Mesodermal cell (in vitro differentiated cells): ENCODE measurements around the gene EIF2D.

Experiments
- H3K27ac ChIP-seq: 2 replicates; pipeline ENCODE4 v1.7.0; 2013; ENCODE audit warnings: mild to moderate bottlenecking, low read depth, low read length, moderate library complexity; ENCODE audit not compliant: severe bottlenecking
- H3K36me3 ChIP-seq: 2 replicates; pipeline ENCODE4 v1.7.1; 2013; ENCODE audit warnings: mild to moderate bottlenecking, low read length, moderate library complexity; ENCODE audit not compliant: control insufficient read depth, insufficient read depth
- H3K4me1 ChIP-seq: one replicate; pipeline ENCODE4 v1.7.1; 2013; ENCODE audit warnings: mild to moderate bottlenecking, low read length; ENCODE audit not compliant: insufficient read depth, control insufficient read depth, poor library complexity, severe bottlenecking
- H3K4me3 ChIP-seq: 2 replicates; pipeline ENCODE4 v1.7.0; 2013; ENCODE audit warnings: low read length, control low read depth, mild to moderate bottlenecking; ENCODE audit not compliant: insufficient read depth, poor library complexity, severe bottlenecking; ENCODE audit errors: extremely low read depth
- H3K9me3 ChIP-seq: 2 replicates; pipeline ENCODE4 v1.7.1; 2013; ENCODE audit warnings: mild to moderate bottlenecking, low read length, moderate library complexity; ENCODE audit not compliant: control insufficient read depth
- WGBS, 2 experiments: methylation state at CpG; one replicate each; pipeline ENCODE4 v1.1.5; 2013; ENCODE audit warnings: missing lambda C conversion rate in 2 of 2; ENCODE audit not compliant: insufficient coverage in 2 of 2; 5-methylcytosine and 5-hydroxymethylcytosine counted together

Gene EIF2D

GRCh38 chr1:206568779-206569352 is 43.4 kb downstream of the EIF2D start:
- WGBS, 2 experiments, result 100% methylated on average over 1 to 4 of the region's 8 CpGs
- H3K4me3 ChIP-seq, result no peak overlapping the region
- H3K4me1 ChIP-seq, result no peaks in the 10 kb centered on the region
- H3K27ac ChIP-seq, result no peak overlapping the region
- no peaks in the 10 kb centered on the region for H3K36me3 ChIP-seq
- H3K9me3 ChIP-seq, result no peaks in the 10 kb centered on the region

GRCh38 chr1:206568256-206568655 is 44.0 kb downstream of the EIF2D start:
- no peaks in the 10 kb centered on the region for H3K4me1 ChIP-seq
- no peak overlapping the region for H3K4me3 ChIP-seq
- no peaks in the 10 kb centered on the region for H3K9me3 ChIP-seq
- no peaks in the 10 kb centered on the region for H3K36me3 ChIP-seq
- 96 to 100% methylated on average over 5 of the region's 10 CpGs for WGBS, 2 experiments
- H3K27ac ChIP-seq, result no peak overlapping the region

GRCh38 chr1:206566999-206567398 is 45.3 kb downstream of the EIF2D start:
- 67 to 80% methylated on average over 1 of the region's 4 CpGs for WGBS, 2 experiments
- Histone ChIP-seq H3K4me3 (no peak overlapping the region), H3K36me3 (no peaks in the 10 kb centered on the region), H3K9me3 (no peaks in the 10 kb centered on the region), H3K4me1 (no peaks in the 10 kb centered on the region), H3K27ac (no peak overlapping the region)

GRCh38 chr1:206565995-206566394 is 46.3 kb downstream of the EIF2D start:
- H3K36me3 ChIP-seq, result no peaks in the 10 kb centered on the region
- no peak overlapping the region for H3K4me3 ChIP-seq
- 91% methylated on average over 4 of the region's 4 CpGs; no CpG with 5 or more reads in 1 of the 2 experiments for WGBS, 2 experiments
- no peaks in the 10 kb centered on the region for H3K4me1 ChIP-seq
- H3K27ac ChIP-seq, result no peak overlapping the region
- no peaks in the 10 kb centered on the region for H3K9me3 ChIP-seq

GRCh38 chr1:206563367-206564207 is 48.7 kb downstream of the EIF2D start:
- WGBS, 2 experiments, result 100% methylated on average over 1 of the region's 1 CpG; no CpG with 5 or more reads in 1 of the 2 experiments
- Histone ChIP-seq H3K4me3 (no peak overlapping the region), H3K36me3 (no peaks in the 10 kb centered on the region), H3K27ac (no peak overlapping the region), H3K4me1 (peaks cover 7% of the 10 kb centered on the region), H3K9me3 (no peaks in the 10 kb centered on the region)

GRCh38 chr1:206560007-206560716 is 52.1 kb downstream of the EIF2D start:
- Histone ChIP-seq H3K9me3 (no peaks in the 10 kb centered on the region), H3K4me3 (no peak overlapping the region), H3K27ac (no peak overlapping the region), H3K36me3 (no peaks in the 10 kb centered on the region), H3K4me1 (peaks cover 32% of the 10 kb centered on the region)
- WGBS, 2 experiments, result 74 to 82% methylated on average over 6 to 9 of the region's 10 CpGs

- WGBS, 2 experiments, result 75 to 87% methylated on average over 3 to 4 of the region's 5 CpGs
- H3K4me1 ChIP-seq, result peaks cover 33% of the 10 kb centered on the region
- no peaks in the 10 kb centered on the region for H3K36me3 ChIP-seq
- H3K4me3 ChIP-seq, result no peak overlapping the region
- no peaks in the 10 kb centered on the region for H3K9me3 ChIP-seq
- H3K27ac ChIP-seq, result no peak overlapping the region
These were observed 52.6 kb downstream of the EIF2D start for GRCh38 chr1:206559672-206559995.

- Histone ChIP-seq H3K4me1 (peaks cover 33% of the 10 kb centered on the region), H3K27ac (no peak overlapping the region), H3K36me3 (no peaks in the 10 kb centered on the region), H3K9me3 (no peaks in the 10 kb centered on the region), H3K4me3 (no peak overlapping the region)
- WGBS, 2 experiments, result 90% methylated on average over 2 to 3 of the region's 6 CpGs
These were observed 53.2 kb downstream of the EIF2D start for GRCh38 chr1:206558794-206559671.

GRCh38 chr1:206557636-206558473 is 54.4 kb downstream of the EIF2D start:
- WGBS, 2 experiments, result 76 to 79% methylated on average over 11 to 12 of the region's 14 CpGs
- peak overlapping the region; percentile 47 for H3K4me3 ChIP-seq
- no peaks in the 10 kb centered on the region for H3K36me3 ChIP-seq
- H3K27ac ChIP-seq, result no peak overlapping the region
- H3K4me1 ChIP-seq, result peaks cover 33% of the 10 kb centered on the region
- H3K9me3 ChIP-seq, result no peaks in the 10 kb centered on the region
